C4-2B (cell line): Measurements from ENCODE around the gene NPHP4.

Source experiments
- CTCF ChIP-seq: fragments of 450-650 bp; conservative IDR thresholded peaks from 2 replicates; pipeline ENCODE4 v1.5.1; 2017; ENCODE audit warnings: mild to moderate bottlenecking
- ZFX ChIP-seq: fragments of 450-650 bp; IDR thresholded peaks from 2 replicates; pipeline ENCODE4 v1.6.1; 2017

GRCh38 chr1:6011946-6012258 is 19.7 kb upstream of the NPHP4 start:
- no peak for TF ChIP-seq CTCF
- no peak for TF ChIP-seq ZFX
